ENCODE measurements around the gene TEX50. TPM values are rescaled to one million over a fixed set of nuclear protein-coding genes. Genes with fewer than 3 reads are reported as not detected.

The TEX50 gene
- total and polyA plus RNA-seq, 2 of the 8 experiments (the other 6 are each of a cell fraction or from before 2014, with no cell fraction given), result not detected

GRCh38 chr1:173648880-173649605 is 13.9 kb downstream of the TEX50 start:
- H3K27me3 ChIP-seq (replicated peaks in 1 of 4; ENCODE audit: control insufficient read depth in 3 of 4, extremely low read depth in 1 of 4, insufficient read depth in 3 of 4, low read length in 3 of 4), result no peaks in the 10 kb centered on the region
- FAIRE-seq (no peak), DNase-seq (ENCODE audit: low read depth in 1 of 2, low spot score in 2 of 2) (no peak)
- no peaks in the 10 kb centered on the region for H3K4me1 ChIP-seq (replicated peaks in 1 of 4; ENCODE audit: control insufficient read depth in 3 of 4, insufficient read depth in 4 of 4, low read length in 3 of 4)
- H3K56ac ChIP-seq (replicated peaks; ENCODE audit: insufficient read length, low read depth, low read length), result no peak overlapping the region
- no peak overlapping the region for H4K91ac ChIP-seq (replicated peaks; ENCODE audit: insufficient read length, low read length)
- no peak overlapping the region for H3K9ac ChIP-seq (replicated peaks in 1 of 4; ENCODE audit: extremely low read depth in 1 of 4, low read depth in 3 of 4, low read length in 3 of 4)
- no peak overlapping the region for H3K4ac ChIP-seq (replicated peaks; ENCODE audit: insufficient read length, low read depth, low read length)
- CTCF ChIA-PET (ENCODE audit: partially characterized antibody), result no interaction called here
- no peak overlapping the region for H2BK12ac ChIP-seq (ENCODE audit: low read depth, low read length)
- H3K23ac ChIP-seq (ENCODE audit: insufficient read length), result no peak overlapping the region
- H3K18ac ChIP-seq (ENCODE audit: extremely low read depth, low read length), result no peak overlapping the region
- no peak overlapping the region for H2BK120ac ChIP-seq (replicated peaks; ENCODE audit: low read depth, low read length)
- no peak overlapping the region for H2BK15ac ChIP-seq (ENCODE audit: low read length)
- H2BK20ac ChIP-seq (ENCODE audit: low read length), result no peak overlapping the region
- H3K79me1 ChIP-seq (ENCODE audit: low read depth, low read length), result no peaks in the 10 kb centered on the region
- no peaks in the 10 kb centered on the region for H3K9me3 ChIP-seq (ENCODE audit: insufficient read depth in 2 of 2, low read depth in 1 of 2, low read length in 1 of 2)
- no peaks in the 10 kb centered on the region for H4K20me1 ChIP-seq (replicated peaks in 1 of 2; ENCODE audit: control insufficient read depth in 1 of 2, insufficient read depth in 2 of 2, low read length in 2 of 2)
- no peak overlapping the region for H3K14ac ChIP-seq (ENCODE audit: insufficient read length)
- no peak overlapping the region for H2BK5ac ChIP-seq (ENCODE audit: low read depth, low read length)
- H3K23me2 ChIP-seq (ENCODE audit: low read depth, low read length), result no peaks in the 10 kb centered on the region; the same call in 1 of the 2 replicates
- no peak overlapping the region for H2AFZ ChIP-seq (ENCODE audit: low read length)
- no peak overlapping the region for H3K27ac ChIP-seq (ENCODE audit: low read depth, low read length)
- no peak overlapping the region for H4K5ac ChIP-seq (ENCODE audit: insufficient read length, low read depth, low read length)
- H3K79me2 ChIP-seq (ENCODE audit: control insufficient read depth in 1 of 2, insufficient read depth in 2 of 2, low read length in 2 of 2), result peaks cover 0 to 20% of the 10 kb centered on the region in 2 experiments; a peak in 2 of 4 replicates
- H2AK5ac ChIP-seq (ENCODE audit: low read depth, low read length), result no peak overlapping the region
- no peak overlapping the region for H3K4me2 ChIP-seq (ENCODE audit: insufficient read depth in 1 of 2, low read depth in 2 of 2, low read length in 2 of 2)
- H3K36me3 ChIP-seq (ENCODE audit: control insufficient read depth in 2 of 4, insufficient read depth in 4 of 4, low read length in 3 of 4), result peaks cover 0 to 2% (median 0%) of the 10 kb centered on the region in 4 experiments; a peak in 1 of 8 replicates
- H3K4me3 ChIP-seq (ENCODE audit: extremely low read depth in 1 of 4, insufficient read depth in 2 of 4, low read depth in 3 of 4, low read length in 4 of 4), result no peak overlapping the region
- H4K8ac ChIP-seq (ENCODE audit: extremely low read depth, insufficient read depth, low read length), result no peak overlapping the region
- POLR2A ChIA-PET (ENCODE audit: partially characterized antibody), result interaction anchor here (1.5 to 2.3 kb wide), 2 partner anchors 9 to 175 kb away, joined by 3 to 13 read pairs; partner anchors contain the start of genes CENPL and DARS2
- TF ChIP-seq MAFK (IDR thresholded peaks at IDR 0.05; ENCODE audit: low read depth, low read length), result no peak

Measured in H1 (cell line).